ENCODE data around the gene AKNA.

GRCh38 chr9:114294664-114295063 is 93.1 kb downstream of the AKNA start:
- TF ChIP-seq EP300 (IDR thresholded peaks at IDR 0.05; ENCODE audit: borderline replicate concordance in 1 of 2, low read depth in 2 of 2, low read length in 2 of 2) (no peak), CTCF (IDR thresholded peaks at IDR 0.05; ENCODE audit: control extremely low read depth in 1 of 3, insufficient read depth in 1 of 3, low read depth in 1 of 3, low read length in 3 of 3) (no peak), EZH2 (IDR thresholded peaks at IDR 0.05; ENCODE audit: low read depth, low read length, severe bottlenecking) (no peak), CEBPB (IDR thresholded peaks at IDR 0.05; ENCODE audit: low read depth, low read length) (no peak)
